HCT116 (cell line): ENCODE data around the gene MAPK4. TPM values are rescaled to one million over a fixed set of nuclear protein-coding genes. Genes with fewer than 3 reads are reported as not detected.

Experiments
- ATAC-seq: fragments of 200-7000 bp; cut with Tn5 transposase; 2 replicates; pipeline ENCODE4 v1.9.1; 2020; ENCODE audit warnings: mild to moderate bottlenecking, moderate library complexity
- BruUV-seq: library from RNA; stranded (reverse); fragments of 400-500 nt; replicated peaks from 2 replicates; lab custom pipeline; 2021; lab: Mats Ljungman, UMichigan
- CTCF ChIA-PET: fragments of 300-600 bp; sonication (Branson Sonifier 250); formaldehyde crosslinking; loops from one replicate; lab custom pipeline; 2021; ENCODE audit warnings: antibody characterized with exemption; lab: Charles Lee
- POLR2A ChIA-PET: fragments of 300-600, 350-600 bp; sonication (Branson Sonifier 250); formaldehyde crosslinking; loops from one replicate; lab custom pipeline; 2021; ENCODE audit warnings: antibody characterized with exemption; lab: Charles Lee
- RAD21 ChIA-PET, 2 experiments: fragments of 300-600 bp; sonication (Branson Sonifier 250); formaldehyde crosslinking; loops; one replicate each; lab custom pipeline; 2023; ENCODE audit warnings: low total read pairs in 2 of 2; ENCODE audit not compliant: uncharacterized antibody in 2 of 2, unreplicated experiment in 2 of 2, low non-redundant PET in 1 of 2; lab: Charles Lee
- DNase-seq: peaks from one replicate; pipeline ENCODE4 v3.0.0-alpha.2; 2010; ENCODE audit warnings: low read depth, low spot score
- H2AFZ ChIP-seq: fragments of 200-600 bp; shearing (Covaris generic), sonication (generic); 2 replicates; pipeline ENCODE4 v1.6.1; 2017; ENCODE audit warnings: low read depth, mixed run types, mixed read lengths, antibody characterized with exemption, low read length; ENCODE audit not compliant: poor library complexity, severe bottlenecking
- H3K27ac ChIP-seq: 2 replicates; pipeline ENCODE4 v1.5.1; 2012; ENCODE audit warnings: low read depth, low read length
- H3K27me3 ChIP-seq: fragments of 200-600 bp; sonication (generic); 2 replicates; pipeline ENCODE4 v1.6.1; 2016; ENCODE audit warnings: mixed run types, low read length, mixed read lengths; ENCODE audit not compliant: insufficient read depth
- H3K36me3 ChIP-seq, 2 experiments: fragments of 200-500 bp in 1 of 2; fragments of 200-600 bp in 1 of 2; sonication (Bioruptor generic) in 1 of 2; sonication (generic) in 1 of 2; 2 replicates each; pipeline versions ENCODE4 v1.5.1 to v1.6.1; 2014 to 2016; ENCODE audit warnings: low read length in 2 of 2, inconsistent platforms in 1 of 2, mixed read lengths in 1 of 2, mixed run types in 1 of 2; ENCODE audit not compliant: insufficient read depth in 2 of 2, control insufficient read depth in 1 of 2
- H3K4me1 ChIP-seq, 2 experiments: fragments of 200-600 bp in 1 of 2; sonication (generic) in 1 of 2; 2 replicates each; pipeline versions ENCODE4 v1.5.1 to v1.6.1; 2012 to 2017; ENCODE audit warnings: low read length in 2 of 2, inconsistent platforms in 1 of 2, mild to moderate bottlenecking in 1 of 2, mixed read lengths in 1 of 2, mixed run types in 1 of 2, moderate library complexity in 1 of 2; ENCODE audit not compliant: insufficient read depth in 2 of 2, control insufficient read depth in 1 of 2
- H3K4me2 ChIP-seq: fragments of 200-600 bp; sonication (generic); 2 replicates; pipeline ENCODE4 v1.6.1; 2017; ENCODE audit warnings: mixed run types, low read length, mixed read lengths
- H3K4me3 ChIP-seq, 2 experiments: fragments of 200-600 bp in 1 of 2; sonication (generic) in 1 of 2; replicated peaks in 1 of 2; 2 replicates each; pipeline ENCODE4 v1.5.1; 2011 to 2016; ENCODE audit warnings: low read length in 2 of 2, control low read depth in 1 of 2, low read depth in 1 of 2, mild to moderate bottlenecking in 1 of 2, mixed read lengths in 1 of 2, mixed run types in 1 of 2
- H3K79me2 ChIP-seq: fragments of 200-600 bp; sonication (generic); 2 replicates; pipeline ENCODE4 v1.6.1; 2017; ENCODE audit warnings: mild to moderate bottlenecking, mixed run types, low read length, moderate library complexity, mixed read lengths; ENCODE audit not compliant: insufficient read depth
- H3K9ac ChIP-seq: fragments of 200-600 bp; sonication (generic); 2 replicates; pipeline ENCODE4 v1.6.1; 2016; ENCODE audit warnings: low read length, mixed read lengths
- H3K9me2 ChIP-seq: fragments of 200-600 bp; sonication (generic), shearing (Covaris generic); 2 replicates; pipeline ENCODE4 v1.6.1; 2017; ENCODE audit warnings: mixed run types, mild to moderate bottlenecking, moderate library complexity; ENCODE audit not compliant: insufficient read depth
- H3K9me3 ChIP-seq, 2 experiments: fragments of 200-500 bp in 1 of 2; fragments of 200-600 bp in 1 of 2; sonication (Bioruptor generic) in 1 of 2; sonication (generic) in 1 of 2; 2 replicates each; pipeline ENCODE4 v1.6.1; 2014 to 2017; ENCODE audit warnings: low read length in 2 of 2, mixed read lengths in 2 of 2, inconsistent platforms in 1 of 2, low read depth in 1 of 2, mild to moderate bottlenecking in 1 of 2, mixed run types in 1 of 2, moderate library complexity in 1 of 2; ENCODE audit not compliant: control insufficient read depth in 1 of 2, insufficient read depth in 1 of 2
- H4K20me1 ChIP-seq: fragments of 200-600 bp; sonication (generic), shearing (Covaris generic); 2 replicates; pipeline ENCODE4 v1.6.1; 2017; ENCODE audit warnings: mixed run types, mild to moderate bottlenecking, moderate library complexity; ENCODE audit not compliant: insufficient read depth
- CBX3 ChIP-seq: IDR thresholded peaks from 2 replicates; pipeline ENCODE4 v1.6.1; 2012; ENCODE audit warnings: low read depth
- CEBPB ChIP-seq: IDR thresholded peaks from 2 replicates; pipeline ENCODE4 v1.6.1; 2012; ENCODE audit warnings: low read depth
- EGR1 ChIP-seq: IDR thresholded peaks from 2 replicates; pipeline ENCODE4 v1.6.1; 2012; ENCODE audit warnings: low read depth
- ELF1 ChIP-seq: IDR thresholded peaks from 2 replicates; pipeline ENCODE4 v1.6.1; 2012; ENCODE audit warnings: low read depth, borderline replicate concordance
- EZH2 ChIP-seq: fragments of 200-600 bp; sonication (generic); IDR thresholded peaks from 2 replicates; pipeline ENCODE4 v1.6.1; 2017; ENCODE audit warnings: antibody characterized with exemption, mixed run types
- EZH2phosphoT487 ChIP-seq: fragments of 200-600 bp; IDR thresholded peaks from 2 replicates; pipeline ENCODE4 v1.6.1; 2018; ENCODE audit warnings: antibody characterized with exemption, borderline replicate concordance
- JUND ChIP-seq: IDR thresholded peaks from 2 replicates; pipeline ENCODE4 v1.6.1; 2012
- MAX ChIP-seq: IDR thresholded peaks from 2 replicates; pipeline ENCODE4 v1.6.1; 2012
- RAD21 ChIP-seq: IDR thresholded peaks from 2 replicates; pipeline ENCODE4 v1.6.1; 2012; ENCODE audit warnings: low read depth, mild to moderate bottlenecking
- REST ChIP-seq: IDR thresholded peaks from 2 replicates; pipeline ENCODE4 v1.6.1; 2012; ENCODE audit warnings: low read depth
- SP1 ChIP-seq: IDR thresholded peaks from 2 replicates; pipeline ENCODE4 v1.6.1; 2012; ENCODE audit warnings: low read depth
- SRF ChIP-seq: IDR thresholded peaks from 2 replicates; pipeline ENCODE4 v1.6.1; 2012; ENCODE audit warnings: low read depth
- TCF7L2 ChIP-seq: IDR thresholded peaks from 2 replicates; pipeline ENCODE4 v1.7.0; 2011; ENCODE audit warnings: borderline replicate concordance, inconsistent platforms; ENCODE audit not compliant: insufficient read depth, insufficient read length; ENCODE audit errors: extremely low read depth
- YY1 ChIP-seq: IDR thresholded peaks from 2 replicates; pipeline ENCODE4 v1.6.1; 2011; ENCODE audit warnings: low read length, low read depth, moderate library complexity, mild to moderate bottlenecking; ENCODE audit not compliant: insufficient replicate concordance; ENCODE audit errors: extremely low read depth
- ZBTB33 ChIP-seq: IDR thresholded peaks from 2 replicates; pipeline ENCODE4 v1.6.1; 2011; ENCODE audit warnings: mild to moderate bottlenecking, low read length, moderate library complexity; ENCODE audit not compliant: insufficient replicate concordance; ENCODE audit errors: extremely low read depth
- ZFX ChIP-seq: fragments of 450-650 bp; IDR thresholded peaks from 2 replicates; pipeline ENCODE4 v1.6.1; 2017
- ZNF274 ChIP-seq: fragments of 200-500 bp; sonication (Bioruptor generic); IDR thresholded peaks from 2 replicates; pipeline ENCODE4 v1.6.1; 2014; ENCODE audit warnings: mild to moderate bottlenecking, low read depth, low read length, inconsistent platforms
- intact Hi-C: fragments of 100-400 bp; cut with micrococcal nuclease; formaldehyde crosslinking; loops from 2 replicates; pipeline ENCODE4 v1.10.0; 2022
- total RNA-seq: library from RNA; stranded (reverse); gene quantifications from one replicate; pipeline ENCODE4 v1.2.1, GENCODE V29; 2021; ENCODE audit not compliant: unreplicated experiment

MAPK4 gene
- total RNA-seq, 1 experiment from 2014 or later = 0.89 TPM

- POLR2A ChIA-PET = no interaction called here
- no peaks in the 10 kb centered on the region for H3K9me3 ChIP-seq
These were observed 164.9 kb downstream of the MAPK4 start for GRCh38 chr18:50724751-50725151.

More at GRCh38 chr18:50724751-50725151, 164.9 kb downstream of the MAPK4 start:
- no peak overlapping the region for H2AFZ ChIP-seq
- H3K9me2 ChIP-seq = no peaks in the 10 kb centered on the region
- H3K9ac ChIP-seq = no peak overlapping the region
- ChIA-PET RAD21 (no interaction called here), CTCF (no interaction called here)
- no peaks in the 10 kb centered on the region for H3K36me3 ChIP-seq
- BruUV-seq = no TSS peak
- no peak overlapping the region for H3K4me3 ChIP-seq
- no peaks in the 10 kb centered on the region for H4K20me1 ChIP-seq
- no peak overlapping the region for H3K4me2 ChIP-seq
- no peaks in the 10 kb centered on the region for H3K79me2 ChIP-seq
- no peaks in the 10 kb centered on the region for H3K27me3 ChIP-seq
- no peak for DNase-seq
- H3K27ac ChIP-seq = no peak overlapping the region
- intact Hi-C loops = no loop called here
- H3K4me1 ChIP-seq = no peaks in the 10 kb centered on the region
- TF ChIP-seq EZH2 (no peak), JUND (no peak), REST (no peak), ZFX (no peak), MAX (no peak), SP1 (no peak), CBX3 (no peak), ELF1 (no peak), SRF (no peak), EZH2phosphoT487 (no peak), RAD21 (no peak), EGR1 (no peak), YY1 (no peak), TCF7L2 (no peak), ZNF274 (no peak), CEBPB (no peak), ZBTB33 (no peak)
- TF ChIP-seq, all 23 proteins: peak for 0
- ATAC-seq = no peak
